H1 (cell line): Measurements from ENCODE around the gene HK1. TPM values are rescaled to one million over a fixed set of nuclear protein-coding genes. Genes with fewer than 3 reads are reported as not detected.

Experiments
- CTBP2 ChIP-seq: IDR thresholded peaks from 2 replicates; pipeline ENCODE4 v1.7.0; 2011; ENCODE audit warnings: borderline replicate concordance, mild to moderate bottlenecking, moderate library complexity, mixed read lengths, low read length; ENCODE audit not compliant: insufficient read depth, insufficient read length
- CTCF ChIP-seq, 3 experiments: IDR thresholded peaks; 1 replicate in 2 of 3; 2 replicates in 1 of 3; pipeline versions ENCODE4 v1.5.1 to v1.6.1; 2011; ENCODE audit warnings: low read length in 3 of 3, mild to moderate bottlenecking in 3 of 3, inconsistent platforms in 2 of 3, low read depth in 1 of 3, moderate library complexity in 1 of 3; ENCODE audit not compliant: insufficient read depth in 1 of 3; ENCODE audit errors: control extremely low read depth in 1 of 3
- EP300 ChIP-seq, 2 experiments: IDR thresholded peaks; 1 replicate in 1 of 2; 2 replicates in 1 of 2; pipeline ENCODE4 v1.6.1; 2011 to 2012; ENCODE audit warnings: low read depth in 2 of 2, low read length in 2 of 2, mild to moderate bottlenecking in 2 of 2, borderline replicate concordance in 1 of 2, inconsistent platforms in 1 of 2, moderate library complexity in 1 of 2
- HDAC2 ChIP-seq, 2 experiments: fragments of 300-600 bp in 1 of 2; sonication (generic) in 1 of 2; IDR thresholded peaks; 2 replicates each; pipeline ENCODE4 v1.6.1; 2011 to 2012; ENCODE audit warnings: low read depth in 2 of 2, low read length in 2 of 2, mild to moderate bottlenecking in 2 of 2, moderate library complexity in 2 of 2, borderline replicate concordance in 1 of 2, inconsistent platforms in 1 of 2
- JUN ChIP-seq: IDR thresholded peaks from 2 replicates; pipeline ENCODE4 v1.6.1; 2011; ENCODE audit warnings: low read depth, mild to moderate bottlenecking, improper control_type of control experiment, low read length
- KDM1A ChIP-seq: fragments of 200-600, 300-600 bp; sonication (generic); IDR thresholded peaks from 2 replicates; pipeline ENCODE4 v1.7.1; 2016; ENCODE audit warnings: mild to moderate bottlenecking, low read length, borderline replicate concordance
- KDM4A ChIP-seq: IDR thresholded peaks from one replicate; pipeline ENCODE4 v1.7.1; 2012; ENCODE audit warnings: low read depth, mild to moderate bottlenecking, moderate library complexity, low read length, inconsistent platforms; ENCODE audit not compliant: severe bottlenecking
- MAX ChIP-seq: IDR thresholded peaks from 2 replicates; pipeline ENCODE4 v1.6.1; 2012; ENCODE audit warnings: inconsistent platforms
- NRF1 ChIP-seq: IDR thresholded peaks from 2 replicates; pipeline ENCODE4 v1.6.1; 2011; ENCODE audit warnings: mild to moderate bottlenecking, low read depth, low read length, improper control_type of control experiment
- TBP ChIP-seq: IDR thresholded peaks from 2 replicates; pipeline ENCODE4 v1.6.1; 2011; ENCODE audit warnings: low read depth, low read length, improper control_type of control experiment
- polyA plus RNA-seq, 7 experiments: library from polyadenylated mRNA; depleted of rRNA in 3 of 7; stranded (reverse) in 5 of 7; unstranded in 2 of 7; fragments of >200 nt in 5 of 7; fragments of 200-250 nt in 2 of 7; gene quantifications; 1 replicate in 5 of 7; 2 replicates in 1 of 7; 4 replicates in 1 of 7; pipeline versions ENCODE4 v1.2.1 to v1.2.3, GENCODE V29; 2011 to 2013; ENCODE audit warnings: missing spikeins in 2 of 7, mixed read lengths in 2 of 7
- total RNA-seq: library from RNA; stranded (reverse); fragmentation: NEBNext Ultra II Directional; extraction: Animal tissue kit (Norgen Biotek cat#: 25700); gene quantifications from 2 replicates; pipeline ENCODE4 v1.2.1, GENCODE V29; 2021

HK1 gene
- total and polyA plus RNA-seq, 2 of the 8 experiments (the other 6 are each of a cell fraction or from before 2014, with no cell fraction given) = 55.8 to 247 TPM

GRCh38 chr10:69437321-69438259 is 159.3 kb downstream of the HK1 start (continued):
- no peak for TF ChIP-seq CTCF (IDR thresholded peaks at IDR 0.05; ENCODE audit: control extremely low read depth in 1 of 3, insufficient read depth in 1 of 3, low read depth in 1 of 3, low read length in 3 of 3)
- no peak for TF ChIP-seq HDAC2 (IDR thresholded peaks at IDR 0.05; ENCODE audit: borderline replicate concordance in 1 of 2, low read depth in 2 of 2, low read length in 2 of 2)
- no peak for TF ChIP-seq KDM1A
- no peak for TF ChIP-seq TBP
- no peak for TF ChIP-seq MAX
- TF ChIP-seq JUN = no peak
- no peak for TF ChIP-seq KDM4A
- TF ChIP-seq CTBP2 = no peak
- TF ChIP-seq EP300 (IDR thresholded peaks at IDR 0.05; ENCODE audit: borderline replicate concordance in 1 of 2, low read depth in 2 of 2, low read length in 2 of 2) = no peak
- no peak for TF ChIP-seq NRF1
